KMS-11 (cell line): Measurements from ENCODE around the gene DUSP3.

Source experiments
- H2AFZ ChIP-seq: fragments of 200-600 bp; sonication (generic); 2 replicates; pipeline ENCODE4 v1.6.1; 2016; ENCODE audit warnings: antibody characterized with exemption, mixed run types, low read depth
- H3K27ac ChIP-seq: fragments of 200-600 bp; sonication (generic); 2 replicates; pipeline ENCODE4 v1.6.1; 2016; ENCODE audit warnings: mild to moderate bottlenecking, mixed run types
- H3K27me3 ChIP-seq: fragments of 200-600 bp; sonication (generic); 2 replicates; pipeline ENCODE4 v1.6.1; 2017; ENCODE audit warnings: mild to moderate bottlenecking, low read depth, mixed run types, moderate library complexity; ENCODE audit not compliant: insufficient read depth
- H3K36me3 ChIP-seq: fragments of 200-600 bp; sonication (generic); 2 replicates; pipeline ENCODE4 v1.6.1; 2017; ENCODE audit warnings: mild to moderate bottlenecking, mixed run types; ENCODE audit not compliant: insufficient read depth
- H3K4me1 ChIP-seq: fragments of 200-600 bp; sonication (generic); 2 replicates; pipeline ENCODE4 v1.6.1; 2016; ENCODE audit warnings: mild to moderate bottlenecking, low read depth, mixed run types; ENCODE audit not compliant: poor library complexity, severe bottlenecking
- H3K4me2 ChIP-seq: fragments of 200-600 bp; sonication (generic); 2 replicates; pipeline ENCODE4 v1.7.0; 2016; ENCODE audit warnings: mild to moderate bottlenecking, mixed run types
- H3K4me3 ChIP-seq: fragments of 200-600 bp; sonication (generic); IDR thresholded peaks from 2 replicates; pipeline ENCODE4 v1.6.1; 2017; ENCODE audit warnings: low read depth, low read length, mixed read lengths; ENCODE audit not compliant: insufficient read depth
- H3K79me2 ChIP-seq: fragments of 200-600 bp; sonication (generic); 2 replicates; pipeline ENCODE4 v1.6.1; 2016; ENCODE audit warnings: low read depth, mixed run types; ENCODE audit not compliant: insufficient read depth
- H3K9ac ChIP-seq: fragments of 200-600 bp; sonication (generic); 2 replicates; pipeline ENCODE4 v1.6.1; 2016; ENCODE audit warnings: mild to moderate bottlenecking, mixed run types
- H4K20me1 ChIP-seq: fragments of 200-600 bp; sonication (generic); 2 replicates; pipeline ENCODE4 v1.6.1; 2016; ENCODE audit warnings: mild to moderate bottlenecking, mixed run types; ENCODE audit not compliant: insufficient read depth
- TF ChIP-seq, protein P1 (sequence below): fragments of 200-600 bp; sonication (generic); conservative IDR thresholded peaks from 2 replicates; pipeline ENCODE4 v1.6.1; 2017; ENCODE audit warnings: low read depth, mild to moderate bottlenecking, antibody characterized with exemption, low read length, moderate library complexity, mixed read lengths

The DUSP3 gene

DNA sequence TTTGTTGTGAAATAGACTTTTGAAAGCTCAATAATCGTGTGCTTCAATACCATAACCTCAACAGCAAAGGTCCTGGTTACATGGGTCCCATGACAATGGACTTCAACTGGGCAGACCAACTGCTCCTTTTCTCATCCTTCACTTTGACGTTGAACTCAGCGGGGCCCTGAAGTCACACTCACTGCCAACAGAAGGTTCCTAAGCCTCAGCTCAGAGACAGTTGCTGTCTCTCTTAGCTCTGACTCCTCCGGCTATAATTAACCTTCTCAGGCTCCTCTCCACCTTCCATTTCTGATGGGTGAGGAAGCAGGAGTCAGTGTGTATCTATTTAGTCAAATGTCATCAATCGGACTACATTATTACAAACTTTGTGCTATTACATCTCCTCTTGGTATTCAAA is 30.3 kb upstream of the DUSP3 start:
- Histone ChIP-seq H2AFZ (no peak overlapping the region), H3K79me2 (no peaks in the 10 kb centered on the region), H3K27me3 (no peaks in the 10 kb centered on the region), H3K4me1 (no peaks in the 10 kb centered on the region), H3K4me2 (no peak overlapping the region), H4K20me1 (no peaks in the 10 kb centered on the region), H3K9ac (no peak overlapping the region), H3K36me3 (no peaks in the 10 kb centered on the region), H3K4me3 (no peak overlapping the region), H3K27ac (no peak overlapping the region)
- TF ChIP-seq, protein P1, sequence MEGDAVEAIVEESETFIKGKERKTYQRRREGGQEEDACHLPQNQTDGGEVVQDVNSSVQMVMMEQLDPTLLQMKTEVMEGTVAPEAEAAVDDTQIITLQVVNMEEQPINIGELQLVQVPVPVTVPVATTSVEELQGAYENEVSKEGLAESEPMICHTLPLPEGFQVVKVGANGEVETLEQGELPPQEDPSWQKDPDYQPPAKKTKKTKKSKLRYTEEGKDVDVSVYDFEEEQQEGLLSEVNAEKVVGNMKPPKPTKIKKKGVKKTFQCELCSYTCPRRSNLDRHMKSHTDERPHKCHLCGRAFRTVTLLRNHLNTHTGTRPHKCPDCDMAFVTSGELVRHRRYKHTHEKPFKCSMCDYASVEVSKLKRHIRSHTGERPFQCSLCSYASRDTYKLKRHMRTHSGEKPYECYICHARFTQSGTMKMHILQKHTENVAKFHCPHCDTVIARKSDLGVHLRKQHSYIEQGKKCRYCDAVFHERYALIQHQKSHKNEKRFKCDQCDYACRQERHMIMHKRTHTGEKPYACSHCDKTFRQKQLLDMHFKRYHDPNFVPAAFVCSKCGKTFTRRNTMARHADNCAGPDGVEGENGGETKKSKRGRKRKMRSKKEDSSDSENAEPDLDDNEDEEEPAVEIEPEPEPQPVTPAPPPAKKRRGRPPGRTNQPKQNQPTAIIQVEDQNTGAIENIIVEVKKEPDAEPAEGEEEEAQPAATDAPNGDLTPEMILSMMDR: no peak

GRCh38 chr17:43808076-43808475 is 29.3 kb upstream of the DUSP3 start:
- TF ChIP-seq, protein P1: no peak
- Histone ChIP-seq H3K27ac (no peak overlapping the region), H3K4me3 (no peak overlapping the region), H3K36me3 (no peaks in the 10 kb centered on the region), H3K79me2 (no peaks in the 10 kb centered on the region), H3K4me2 (no peak overlapping the region), H3K9ac (no peak overlapping the region), H4K20me1 (no peaks in the 10 kb centered on the region), H3K27me3 (no peaks in the 10 kb centered on the region), H3K4me1 (no peaks in the 10 kb centered on the region), H2AFZ (no peak overlapping the region)

- Histone ChIP-seq H3K36me3 (no peaks in the 10 kb centered on the region), H3K27me3 (no peaks in the 10 kb centered on the region), H3K27ac (no peak overlapping the region), H4K20me1 (no peaks in the 10 kb centered on the region), H3K9ac (no peak overlapping the region), H3K4me2 (no peak overlapping the region), H3K79me2 (no peaks in the 10 kb centered on the region), H3K4me1 (no peaks in the 10 kb centered on the region), H3K4me3 (no peak overlapping the region), H2AFZ (no peak overlapping the region)
- TF ChIP-seq, protein P1: no peak
Measured at GRCh38 chr17:43805117-43805516, 26.3 kb upstream of the DUSP3 start.

- Histone ChIP-seq H3K27ac (no peak overlapping the region), H3K4me3 (no peak overlapping the region), H3K9ac (no peak overlapping the region), H3K36me3 (no peaks in the 10 kb centered on the region), H2AFZ (no peak overlapping the region), H3K4me2 (no peak overlapping the region), H4K20me1 (no peaks in the 10 kb centered on the region), H3K4me1 (no peaks in the 10 kb centered on the region), H3K79me2 (no peaks in the 10 kb centered on the region), H3K27me3 (no peaks in the 10 kb centered on the region)
- TF ChIP-seq, protein P1: no peak
Measured at GRCh38 chr17:43803758-43804157, 25.0 kb upstream of the DUSP3 start.
